ENCODE measurements around the gene CCDC7. TPM values are rescaled to one million over a fixed set of nuclear protein-coding genes. Genes with fewer than 3 reads are reported as not detected.

CCDC7 gene
- total and polyA plus RNA-seq, 4 donors, result 1.2 to 36.4 (median 6.9) TPM

GRCh38 chr10:32888161-32888927, 442.4 kb downstream of the CCDC7 start:
- no peak for TF ChIP-seq CTCF (IDR thresholded peaks at IDR 0.05; ENCODE audit: control extremely low read depth, extremely low read depth)
- no peak for DNase-seq
- no peak overlapping the region for H3K9ac ChIP-seq (ENCODE audit: insufficient read depth in 1 of 2, low read length in 2 of 2)
- no peaks in the 10 kb centered on the region for H3K9me3 ChIP-seq (ENCODE audit: control insufficient read depth in 4 of 4, insufficient read depth in 3 of 4, low read length in 3 of 4)
- H3K4me1 ChIP-seq (ENCODE audit: control insufficient read depth in 5 of 5, insufficient read depth in 5 of 5, low read length in 5 of 5), result no peaks in the 10 kb centered on the region
- no peak for ATAC-seq (ENCODE audit: insufficient read depth, low FRiP score)
- H3K27ac ChIP-seq (ENCODE audit: low read depth in 1 of 2, low read length in 1 of 2), result no peak overlapping the region
- no peaks in the 10 kb centered on the region for H3K27me3 ChIP-seq (ENCODE audit: control insufficient read depth in 3 of 3, insufficient read depth in 3 of 3, low read length in 2 of 3)
- H3K4me3 ChIP-seq, result no peak overlapping the region
- H3K36me3 ChIP-seq (ENCODE audit: control insufficient read depth in 4 of 4, insufficient read depth in 4 of 4, low read length in 4 of 4), result no peaks in the 10 kb centered on the region
- 93% methylated on average over 11 of the region's 11 CpGs for WGBS, 2 donors

DNA sequence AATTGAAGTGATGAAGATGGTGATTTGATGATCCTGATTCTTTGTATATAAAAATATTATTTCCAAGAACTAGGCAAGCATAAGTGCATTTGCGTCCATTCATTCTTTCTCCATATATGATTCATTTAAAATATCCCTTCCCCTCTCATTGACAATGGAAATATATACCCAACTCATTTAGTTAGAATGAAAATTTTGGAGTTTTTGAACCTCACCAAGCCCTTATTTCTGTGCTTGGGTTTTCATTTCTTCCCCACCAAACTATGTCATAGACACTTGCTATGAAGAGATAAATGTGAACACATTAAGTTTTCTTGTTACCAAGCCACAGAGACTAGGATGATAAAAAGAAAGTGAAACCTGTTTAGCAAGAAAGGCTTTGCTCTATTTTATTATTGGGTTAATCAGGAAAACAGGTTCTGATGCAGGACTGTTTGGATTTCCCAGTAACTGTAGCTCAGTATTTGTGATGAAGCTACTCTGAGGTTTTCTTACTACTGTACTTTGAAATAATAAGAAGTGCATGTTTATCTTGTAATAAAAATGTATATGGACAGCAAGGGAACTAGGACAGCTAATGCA, 443.8 kb downstream of the CCDC7 start:
- no peaks in the 10 kb centered on the region for H3K4me1 ChIP-seq (ENCODE audit: control insufficient read depth in 5 of 5, insufficient read depth in 5 of 5, low read length in 5 of 5)
- no peak overlapping the region for H3K27ac ChIP-seq (ENCODE audit: low read depth in 1 of 2, low read length in 1 of 2)
- WGBS, 2 donors, result 93 to 100% methylated on average over 1 of the region's 1 CpG
- H3K36me3 ChIP-seq (ENCODE audit: control insufficient read depth in 4 of 4, insufficient read depth in 4 of 4, low read length in 4 of 4), result no peaks in the 10 kb centered on the region
- H3K27me3 ChIP-seq (ENCODE audit: control insufficient read depth in 3 of 3, insufficient read depth in 3 of 3, low read length in 2 of 3), result no peaks in the 10 kb centered on the region
- ATAC-seq (ENCODE audit: insufficient read depth, low FRiP score) (no peak), DNase-seq (no peak)
- H3K9ac ChIP-seq (ENCODE audit: insufficient read depth in 1 of 2, low read length in 2 of 2), result no peak overlapping the region
- TF ChIP-seq CTCF (IDR thresholded peaks at IDR 0.05; ENCODE audit: control extremely low read depth, extremely low read depth), result no peak
- H3K9me3 ChIP-seq (ENCODE audit: control insufficient read depth in 4 of 4, insufficient read depth in 3 of 4, low read length in 3 of 4), result no peaks in the 10 kb centered on the region
- H3K4me3 ChIP-seq, result no peak overlapping the region

- no peak for TF ChIP-seq CTCF (IDR thresholded peaks at IDR 0.05; ENCODE audit: control extremely low read depth, extremely low read depth)
- Histone ChIP-seq H3K27ac (ENCODE audit: low read depth in 1 of 2, low read length in 1 of 2) (no peak overlapping the region), H3K9me3 (ENCODE audit: control insufficient read depth in 4 of 4, insufficient read depth in 3 of 4, low read length in 3 of 4) (no peaks in the 10 kb centered on the region), H3K36me3 (ENCODE audit: control insufficient read depth in 4 of 4, insufficient read depth in 4 of 4, low read length in 4 of 4) (peaks cover 0 to under 1% (median 0%) of the 10 kb centered on the region in 4 donors), H3K27me3 (ENCODE audit: control insufficient read depth in 3 of 3, insufficient read depth in 3 of 3, low read length in 2 of 3) (no peaks in the 10 kb centered on the region), H3K9ac (ENCODE audit: insufficient read depth in 1 of 2, low read length in 2 of 2) (no peak overlapping the region), H3K4me3 (no peak overlapping the region), H3K4me1 (ENCODE audit: control insufficient read depth in 5 of 5, insufficient read depth in 5 of 5, low read length in 5 of 5) (no peaks in the 10 kb centered on the region)
- 75 to 91% methylated on average over 3 of the region's 3 CpGs for WGBS, 2 donors
- DNase-seq (no peak), ATAC-seq (ENCODE audit: insufficient read depth, low FRiP score) (no peak)
Observed at GRCh38 chr10:32890444-32890843, 444.5 kb downstream of the CCDC7 start.
